Measurements from ENCODE around the gene RAVER1.

GRCh38 chr19:10316229-10317044 lies 16.9 kb downstream of the RAVER1 start:
- no peak for TF ChIP-seq CTCF (conservative IDR thresholded peaks at IDR 0.05)
- no peak for TF ChIP-seq ZFX (IDR thresholded peaks at IDR 0.05)
